HepG2 (cell line): Measurements from ENCODE around the gene PDE9A. TPM values are rescaled to one million over a fixed set of nuclear protein-coding genes. Genes with fewer than 3 reads are reported as not detected.
A peak's percentile ranks its signal among the peaks of the same experiment; 100 is the strongest.

Source experiments
- ARNT2 ChIP-seq: sonication (generic); formaldehyde crosslinking; IDR thresholded peaks from 2 replicates; pipeline ENCODE4 v1.8.0; 2022; ENCODE audit warnings: mild to moderate bottlenecking, low read depth, missing genetic modification reagents, moderate library complexity
- BCL6 ChIP-seq: IDR thresholded peaks from 2 replicates; pipeline ENCODE4 v1.6.1; 2016; ENCODE audit warnings: missing genetic modification reagents, missing compliant biosample characterization
- EED ChIP-seq: sonication (generic); formaldehyde crosslinking; IDR thresholded peaks from 2 replicates; pipeline ENCODE4 v1.5.0; 2020; ENCODE audit warnings: mild to moderate bottlenecking, missing genetic modification reagents
- ELF4 ChIP-seq: sonication (generic); formaldehyde crosslinking; IDR thresholded peaks from 2 replicates; pipeline ENCODE4 v1.5.0; 2020; ENCODE audit warnings: missing genetic modification reagents, mild to moderate bottlenecking, moderate library complexity, borderline replicate concordance
- FOXK1 ChIP-seq: sonication (generic); formaldehyde crosslinking; IDR thresholded peaks from 2 replicates; pipeline ENCODE4 v1.4.0; 2020; ENCODE audit warnings: low read depth, missing genetic modification reagents, borderline replicate concordance
- HDAC2 ChIP-seq: sonication (generic); formaldehyde crosslinking; IDR thresholded peaks from 2 replicates; pipeline ENCODE4 v1.4.0; 2020; ENCODE audit warnings: missing genetic modification reagents
- KDM5A ChIP-seq: fragments of 200-600 bp; sonication (generic); IDR thresholded peaks from 2 replicates; pipeline ENCODE4 v1.7.0; 2018; ENCODE audit warnings: antibody characterized with exemption, mild to moderate bottlenecking, low read length, borderline replicate concordance
- KLF13 ChIP-seq: sonication (generic); formaldehyde crosslinking; IDR thresholded peaks from 2 replicates; pipeline ENCODE4 v1.4.0; 2020; ENCODE audit warnings: mild to moderate bottlenecking, missing genetic modification reagents
- MAFF ChIP-seq: IDR thresholded peaks from 2 replicates; pipeline ENCODE4 v1.6.1; 2011; ENCODE audit warnings: low read depth, low read length, improper control_type of control experiment
- MIER2 ChIP-seq: IDR thresholded peaks from 2 replicates; pipeline ENCODE4 v1.6.1; 2016; ENCODE audit warnings: missing biosample characterization, missing genetic modification reagents
- NR2C2 ChIP-seq: sonication (generic); formaldehyde crosslinking; IDR thresholded peaks from 2 replicates; pipeline ENCODE4 v1.4.0; 2020; ENCODE audit warnings: missing genetic modification reagents, mild to moderate bottlenecking, moderate library complexity, borderline replicate concordance
- SALL2 ChIP-seq: sonication (generic); formaldehyde crosslinking; IDR thresholded peaks from 2 replicates; pipeline ENCODE4 v1.8.1; 2023; ENCODE audit warnings: mild to moderate bottlenecking, missing genetic modification reagents, inconsistent platforms
- SMAD9 ChIP-seq: sonication (generic); formaldehyde crosslinking; IDR thresholded peaks from 2 replicates; pipeline ENCODE4 v1.5.1; 2020; ENCODE audit warnings: mild to moderate bottlenecking, missing genetic modification reagents
- SNAPC2 ChIP-seq: sonication (generic); formaldehyde crosslinking; IDR thresholded peaks from 2 replicates; pipeline ENCODE4 v1.8.1; 2022; ENCODE audit warnings: mild to moderate bottlenecking, missing genetic modification reagents
- YEATS2 ChIP-seq: sonication (generic); formaldehyde crosslinking; IDR thresholded peaks from 2 replicates; pipeline ENCODE4 v1.4.0; 2020; ENCODE audit warnings: missing genetic modification reagents, borderline replicate concordance
- ZBTB8A ChIP-seq: sonication (generic); formaldehyde crosslinking; IDR thresholded peaks from 2 replicates; pipeline ENCODE4 v1.4.0; 2020; ENCODE audit warnings: mild to moderate bottlenecking, low read depth, missing genetic modification reagents, borderline replicate concordance
- ZNF382 ChIP-seq: sonication (generic); formaldehyde crosslinking; IDR thresholded peaks from 2 replicates; pipeline ENCODE4 v1.5.0; 2020; ENCODE audit warnings: missing genetic modification reagents, mild to moderate bottlenecking, borderline replicate concordance
- ZNF773 ChIP-seq: sonication (generic); formaldehyde crosslinking; IDR thresholded peaks from 2 replicates; pipeline ENCODE4 v1.4.0; 2020; ENCODE audit warnings: missing genetic modification reagents, borderline replicate concordance
- ZNF790 ChIP-seq: sonication (generic); formaldehyde crosslinking; IDR thresholded peaks from 2 replicates; pipeline ENCODE4 v1.8.0; 2022; ENCODE audit warnings: missing genetic modification reagents, mild to moderate bottlenecking, borderline replicate concordance
- polyA plus RNA-seq, 8 experiments: library from polyadenylated mRNA; depleted of rRNA in 3 of 8; stranded (reverse) in 7 of 8; unstranded in 1 of 8; fragments of >200 nt; fragmentation: Illumina TruSeq in 4 of 8; extraction: Trizol in 4 of 8; gene quantifications; 2 replicates each; pipeline versions ENCODE4 v1.2.1 to v1.2.3, GENCODE V29; 2011 to 2016; ENCODE audit warnings: low read depth in 4 of 8, missing spikeins in 1 of 8, mixed read lengths in 1 of 8; ENCODE audit not compliant: insufficient read depth in 1 of 8
- total RNA-seq, 5 experiments: library from RNA; depleted of rRNA; stranded (reverse); fragments of >200 nt; fragmentation: Illumina TruSeq; extraction: Trizol; gene quantifications; 2 replicates each; pipeline ENCODE4 v1.2.3, GENCODE V29; 2016; ENCODE audit warnings: low read depth in 1 of 5
- TF ChIP-seq, protein P1 (sequence below): sonication (generic); formaldehyde crosslinking; IDR thresholded peaks from 2 replicates; pipeline ENCODE4 v1.5.0; 2020; ENCODE audit warnings: missing genetic modification reagents
- TF ChIP-seq, protein P2 (sequence below): sonication (generic); formaldehyde crosslinking; IDR thresholded peaks from 2 replicates; pipeline ENCODE4 v1.9.0; 2021; ENCODE audit warnings: missing genetic modification reagents, mild to moderate bottlenecking, borderline replicate concordance
- TF ChIP-seq, protein P3 (sequence below): sonication (generic); formaldehyde crosslinking; conservative IDR thresholded peaks from 2 replicates; pipeline ENCODE4 v1.4.0; 2020; ENCODE audit warnings: missing genetic modification reagents
- TF ChIP-seq, protein P4 (sequence below): sonication (generic); formaldehyde crosslinking; conservative IDR thresholded peaks from 2 replicates; pipeline ENCODE4 v1.4.0; 2020; ENCODE audit warnings: mild to moderate bottlenecking, missing genetic modification reagents, moderate library complexity

Gene PDE9A
- total and polyA plus RNA-seq, 2 of the 13 experiments (the other 11 are each of a cell fraction or from before 2014, with no cell fraction given) = 4.6 to 19.7 TPM

DNA sequence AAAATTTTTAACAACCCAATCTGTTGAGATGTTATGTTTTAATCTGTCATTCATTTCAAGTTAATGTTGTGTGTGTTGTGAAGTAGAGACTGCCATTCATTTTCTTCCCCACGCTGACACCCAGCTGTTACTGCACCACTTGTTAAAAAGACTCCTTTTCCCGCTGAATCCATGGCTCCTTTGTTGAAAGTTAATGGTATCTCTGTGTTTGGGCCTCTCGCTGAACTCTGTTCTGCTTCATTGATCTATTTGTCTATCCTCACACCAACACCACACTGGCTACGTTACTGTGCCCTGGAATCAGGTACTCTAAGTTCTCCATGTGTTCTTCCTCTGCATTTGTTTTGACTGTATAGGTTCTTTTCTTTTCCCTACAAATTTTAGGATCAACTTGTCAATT is 58.2 kb downstream of the PDE9A start (continued):
- TF ChIP-seq ELF4 (CRISPR knock-in tag) (no peak), ZNF382 (CRISPR knock-in tag) (no peak), ZNF773 (CRISPR knock-in tag) (no peak), ZBTB8A (CRISPR knock-in tag) (no peak), SNAPC2 (no peak), KLF13 (CRISPR knock-in tag) (no peak), ZNF790 (CRISPR knock-in tag) (no peak), HDAC2 (CRISPR knock-in tag) (peak; percentile 83), KDM5A (no peak), ARNT2 (CRISPR knock-in tag) (no peak), EED (CRISPR knock-in tag) (no peak), MAFF (no peak), YEATS2 (CRISPR knock-in tag) (peak; percentile 25; the same call in 1 of the 2 replicates), NR2C2 (no peak), SMAD9 (CRISPR knock-in tag) (no peak), SALL2 (CRISPR knock-in tag) (no peak), MIER2 (CRISPR knock-in tag) (no peak), BCL6 (CRISPR knock-in tag) (peak; percentile 89), FOXK1 (CRISPR knock-in tag) (peak; percentile 37; the same call in 1 of the 2 replicates)
- TF ChIP-seq, protein P1, sequence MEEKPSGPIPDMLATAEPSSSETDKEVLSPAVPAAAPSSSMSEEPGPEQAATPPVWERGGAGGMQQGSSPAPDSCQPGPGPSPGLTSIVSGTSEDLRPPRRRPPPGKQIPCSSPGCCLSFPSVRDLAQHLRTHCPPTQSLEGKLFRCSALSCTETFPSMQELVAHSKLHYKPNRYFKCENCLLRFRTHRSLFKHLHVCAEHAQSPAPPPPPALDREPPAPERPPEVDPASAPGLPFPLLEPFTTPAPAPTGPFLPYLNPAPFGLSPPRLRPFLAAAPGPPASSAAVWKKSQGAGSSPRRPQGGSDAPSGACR = 0 out of 2 replicates have a peak, but pooled peaks have one; percentile 22
- TF ChIP-seq, protein P2, sequence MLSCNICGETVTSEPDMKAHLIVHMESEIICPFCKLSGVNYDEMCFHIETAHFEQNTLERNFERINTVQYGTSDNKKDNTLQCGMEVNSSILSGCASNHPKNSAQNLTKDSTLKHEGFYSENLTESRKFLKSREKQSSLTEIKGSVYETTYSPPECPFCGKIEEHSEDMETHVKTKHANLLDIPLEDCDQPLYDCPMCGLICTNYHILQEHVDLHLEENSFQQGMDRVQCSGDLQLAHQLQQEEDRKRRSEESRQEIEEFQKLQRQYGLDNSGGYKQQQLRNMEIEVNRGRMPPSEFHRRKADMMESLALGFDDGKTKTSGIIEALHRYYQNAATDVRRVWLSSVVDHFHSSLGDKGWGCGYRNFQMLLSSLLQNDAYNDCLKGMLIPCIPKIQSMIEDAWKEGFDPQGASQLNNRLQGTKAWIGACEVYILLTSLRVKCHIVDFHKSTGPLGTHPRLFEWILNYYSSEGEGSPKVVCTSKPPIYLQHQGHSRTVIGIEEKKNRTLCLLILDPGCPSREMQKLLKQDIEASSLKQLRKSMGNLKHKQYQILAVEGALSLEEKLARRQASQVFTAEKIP (CRISPR knock-in tag) = no peak
- TF ChIP-seq, protein P3, sequence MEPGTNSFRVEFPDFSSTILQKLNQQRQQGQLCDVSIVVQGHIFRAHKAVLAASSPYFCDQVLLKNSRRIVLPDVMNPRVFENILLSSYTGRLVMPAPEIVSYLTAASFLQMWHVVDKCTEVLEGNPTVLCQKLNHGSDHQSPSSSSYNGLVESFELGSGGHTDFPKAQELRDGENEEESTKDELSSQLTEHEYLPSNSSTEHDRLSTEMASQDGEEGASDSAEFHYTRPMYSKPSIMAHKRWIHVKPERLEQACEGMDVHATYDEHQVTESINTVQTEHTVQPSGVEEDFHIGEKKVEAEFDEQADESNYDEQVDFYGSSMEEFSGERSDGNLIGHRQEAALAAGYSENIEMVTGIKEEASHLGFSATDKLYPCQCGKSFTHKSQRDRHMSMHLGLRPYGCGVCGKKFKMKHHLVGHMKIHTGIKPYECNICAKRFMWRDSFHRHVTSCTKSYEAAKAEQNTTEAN (CRISPR knock-in tag) = peak; percentile 86
- TF ChIP-seq, protein P4, sequence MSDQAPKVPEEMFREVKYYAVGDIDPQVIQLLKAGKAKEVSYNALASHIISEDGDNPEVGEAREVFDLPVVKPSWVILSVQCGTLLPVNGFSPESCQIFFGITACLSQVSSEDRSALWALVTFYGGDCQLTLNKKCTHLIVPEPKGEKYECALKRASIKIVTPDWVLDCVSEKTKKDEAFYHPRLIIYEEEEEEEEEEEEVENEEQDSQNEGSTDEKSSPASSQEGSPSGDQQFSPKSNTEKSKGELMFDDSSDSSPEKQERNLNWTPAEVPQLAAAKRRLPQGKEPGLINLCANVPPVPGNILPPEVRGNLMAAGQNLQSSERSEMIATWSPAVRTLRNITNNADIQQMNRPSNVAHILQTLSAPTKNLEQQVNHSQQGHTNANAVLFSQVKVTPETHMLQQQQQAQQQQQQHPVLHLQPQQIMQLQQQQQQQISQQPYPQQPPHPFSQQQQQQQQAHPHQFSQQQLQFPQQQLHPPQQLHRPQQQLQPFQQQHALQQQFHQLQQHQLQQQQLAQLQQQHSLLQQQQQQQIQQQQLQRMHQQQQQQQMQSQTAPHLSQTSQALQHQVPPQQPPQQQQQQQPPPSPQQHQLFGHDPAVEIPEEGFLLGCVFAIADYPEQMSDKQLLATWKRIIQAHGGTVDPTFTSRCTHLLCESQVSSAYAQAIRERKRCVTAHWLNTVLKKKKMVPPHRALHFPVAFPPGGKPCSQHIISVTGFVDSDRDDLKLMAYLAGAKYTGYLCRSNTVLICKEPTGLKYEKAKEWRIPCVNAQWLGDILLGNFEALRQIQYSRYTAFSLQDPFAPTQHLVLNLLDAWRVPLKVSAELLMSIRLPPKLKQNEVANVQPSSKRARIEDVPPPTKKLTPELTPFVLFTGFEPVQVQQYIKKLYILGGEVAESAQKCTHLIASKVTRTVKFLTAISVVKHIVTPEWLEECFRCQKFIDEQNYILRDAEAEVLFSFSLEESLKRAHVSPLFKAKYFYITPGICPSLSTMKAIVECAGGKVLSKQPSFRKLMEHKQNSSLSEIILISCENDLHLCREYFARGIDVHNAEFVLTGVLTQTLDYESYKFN (CRISPR knock-in tag) = peak; percentile 97
